HepG2 (cell line): ENCODE data around the gene MORN1.

Source experiments
- EP300 ChIP-seq, 3 experiments: sonication (generic) in 1 of 3; formaldehyde crosslinking in 1 of 3; IDR thresholded peaks; 2 replicates each; pipeline versions ENCODE4 v1.5.1 to v1.6.1; 2011 to 2020; ENCODE audit warnings: low read depth in 2 of 3, low read length in 2 of 3, borderline replicate concordance in 1 of 3, improper control_type of control experiment in 1 of 3, mild to moderate bottlenecking in 1 of 3, missing genetic modification reagents in 1 of 3, moderate library complexity in 1 of 3
- EZH2 ChIP-seq: conservative IDR thresholded peaks from 2 replicates; pipeline ENCODE4 v1.6.1; 2012; ENCODE audit warnings: mild to moderate bottlenecking, low read depth, low read length, moderate library complexity
- POLR2A ChIP-seq, 2 experiments: IDR thresholded peaks; 2 replicates each; pipeline ENCODE4 v1.6.1; 2011; ENCODE audit warnings: low read depth in 2 of 2, low read length in 2 of 2, mild to moderate bottlenecking in 1 of 2, moderate library complexity in 1 of 2; ENCODE audit not compliant: insufficient read depth in 1 of 2
- TF ChIP-seq, protein P1 (sequence below): sonication (generic); formaldehyde crosslinking; IDR thresholded peaks from 2 replicates; pipeline ENCODE4 v1.9.0; 2022; ENCODE audit warnings: missing genetic modification reagents, mild to moderate bottlenecking, borderline replicate concordance

GRCh38 chr1:2308844-2309243 is 82.5 kb downstream of the MORN1 start:
- TF ChIP-seq, protein P1, sequence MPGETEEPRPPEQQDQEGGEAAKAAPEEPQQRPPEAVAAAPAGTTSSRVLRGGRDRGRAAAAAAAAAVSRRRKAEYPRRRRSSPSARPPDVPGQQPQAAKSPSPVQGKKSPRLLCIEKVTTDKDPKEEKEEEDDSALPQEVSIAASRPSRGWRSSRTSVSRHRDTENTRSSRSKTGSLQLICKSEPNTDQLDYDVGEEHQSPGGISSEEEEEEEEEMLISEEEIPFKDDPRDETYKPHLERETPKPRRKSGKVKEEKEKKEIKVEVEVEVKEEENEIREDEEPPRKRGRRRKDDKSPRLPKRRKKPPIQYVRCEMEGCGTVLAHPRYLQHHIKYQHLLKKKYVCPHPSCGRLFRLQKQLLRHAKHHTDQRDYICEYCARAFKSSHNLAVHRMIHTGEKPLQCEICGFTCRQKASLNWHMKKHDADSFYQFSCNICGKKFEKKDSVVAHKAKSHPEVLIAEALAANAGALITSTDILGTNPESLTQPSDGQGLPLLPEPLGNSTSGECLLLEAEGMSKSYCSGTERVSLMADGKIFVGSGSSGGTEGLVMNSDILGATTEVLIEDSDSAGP (CRISPR knock-in tag), result no peak
- TF ChIP-seq EP300 (IDR thresholded peaks at IDR 0.05; ENCODE audit: low read depth in 2 of 2, low read length in 2 of 2), result no peak
- TF ChIP-seq EP300 (CRISPR knock-in tag; IDR thresholded peaks at IDR 0.05; ENCODE audit: borderline replicate concordance), result no peak
- no peak for TF ChIP-seq POLR2A (IDR thresholded peaks at IDR 0.05; ENCODE audit: insufficient read depth in 1 of 2, low read depth in 2 of 2, low read length in 2 of 2)
- no peak for TF ChIP-seq EZH2
